ENCODE results near the gene ACSL4. TPM values are rescaled to one million over a fixed set of nuclear protein-coding genes. Genes with fewer than 3 reads are reported as not detected.
A peak's percentile ranks its signal among the peaks of the same experiment; 100 is the strongest.
"Not testable (repeated sequence)": the region's sequence is repeated elsewhere in the genome, so short reads cannot be mapped to it uniquely, and the experiment has no call there.

The ACSL4 gene
- total and polyA plus RNA-seq, 9 donors, result 14.4 to 26.3 (median 20.9) TPM

DNA sequence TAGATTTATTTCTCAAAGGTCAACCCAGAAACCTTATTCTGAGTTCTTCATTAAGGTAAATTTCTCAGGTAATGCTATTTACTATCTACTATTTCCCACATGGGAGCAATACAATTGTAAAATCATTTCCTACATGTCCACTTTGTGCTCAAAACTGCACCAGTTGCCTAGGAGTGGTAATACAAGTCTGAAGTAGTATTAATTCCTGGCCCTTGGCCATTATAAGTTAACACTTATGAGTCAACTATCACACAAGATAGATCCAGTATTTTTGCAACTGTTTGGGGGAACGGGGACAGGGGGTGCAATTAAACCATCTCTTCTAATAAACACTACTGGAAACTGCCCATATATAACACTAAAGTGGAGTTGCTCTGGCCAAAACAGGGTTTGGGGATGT is 48.9 kb downstream of the ACSL4 start:
- Histone ChIP-seq H3K4me1 (ENCODE audit: control insufficient read depth, insufficient read depth, low read length) (no peaks in the 10 kb centered on the region), H3K27me3 (ENCODE audit: control insufficient read depth, insufficient read depth, low read length) (peaks cover 7% of the 10 kb centered on the region), H3K9me3 (replicated peaks; ENCODE audit: control insufficient read depth, low read depth, low read length) (no peaks in the 10 kb centered on the region), H3K4me3 (ENCODE audit: low read length) (no peak overlapping the region), H3K27ac (ENCODE audit: low read length) (no peak overlapping the region), H3K36me3 (ENCODE audit: control insufficient read depth, insufficient read depth, low read length) (no peaks in the 10 kb centered on the region)
- WGBS (ENCODE audit: insufficient coverage), result no CpG with 5 or more reads among the region's 1 CpG
- no peak for DNase-seq

GRCh38 chrX:109681475-109682081 is 51.5 kb downstream of the ACSL4 start:
- 86% methylated on average over 1 of the region's 2 CpGs for WGBS (ENCODE audit: insufficient coverage)
- Histone ChIP-seq H3K4me1 (ENCODE audit: control insufficient read depth, insufficient read depth, low read length) (no peaks in the 10 kb centered on the region), H3K27ac (ENCODE audit: low read length) (no peak overlapping the region), H3K9me3 (replicated peaks; ENCODE audit: control insufficient read depth, low read depth, low read length) (no peaks in the 10 kb centered on the region), H3K36me3 (ENCODE audit: control insufficient read depth, insufficient read depth, low read length) (peaks cover 2% of the 10 kb centered on the region), H3K4me3 (ENCODE audit: low read length) (no peak overlapping the region), H3K27me3 (ENCODE audit: control insufficient read depth, insufficient read depth, low read length) (peaks cover 9% of the 10 kb centered on the region)
- no peak for DNase-seq

DNA sequence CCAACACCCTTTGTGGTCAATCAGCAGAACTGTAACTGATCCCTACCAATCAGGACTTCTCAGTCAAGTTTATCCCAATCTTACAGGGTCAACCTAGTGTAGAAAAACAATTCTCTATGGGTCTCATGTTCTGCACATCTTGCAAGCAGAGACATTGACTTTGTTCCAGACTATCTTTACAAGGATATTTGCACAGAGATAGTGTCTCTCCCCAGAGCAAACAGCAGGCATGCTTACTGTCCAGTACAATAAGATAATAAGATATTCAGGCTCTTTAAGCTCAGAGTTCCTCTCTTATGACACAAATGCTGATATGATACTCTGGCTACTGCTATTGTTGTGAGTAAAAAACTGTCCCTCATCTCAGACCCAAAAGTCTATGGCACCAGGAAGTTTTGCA is 53.2 kb downstream of the ACSL4 start:
- H3K27ac ChIP-seq (ENCODE audit: low read length), result no peak overlapping the region
- peaks cover 6% of the 10 kb centered on the region for H3K27me3 ChIP-seq (ENCODE audit: control insufficient read depth, insufficient read depth, low read length)
- peaks cover 2% of the 10 kb centered on the region for H3K36me3 ChIP-seq (ENCODE audit: control insufficient read depth, insufficient read depth, low read length)
- DNase-seq, result peak; percentile 12
- no peak overlapping the region for H3K4me3 ChIP-seq (ENCODE audit: low read length)
- no peaks in the 10 kb centered on the region for H3K4me1 ChIP-seq (ENCODE audit: control insufficient read depth, insufficient read depth, low read length)
- no peaks in the 10 kb centered on the region for H3K9me3 ChIP-seq (replicated peaks; ENCODE audit: control insufficient read depth, low read depth, low read length)

GRCh38 chrX:109672239-109672638 is 60.8 kb downstream of the ACSL4 start:
- no peak for DNase-seq
- Histone ChIP-seq H3K4me3 (ENCODE audit: low read length) (no peak overlapping the region), H3K4me1 (ENCODE audit: control insufficient read depth, insufficient read depth, low read length) (no peaks in the 10 kb centered on the region), H3K9me3 (replicated peaks; ENCODE audit: control insufficient read depth, low read depth, low read length) (no peaks in the 10 kb centered on the region), H3K36me3 (ENCODE audit: control insufficient read depth, insufficient read depth, low read length) (no peaks in the 10 kb centered on the region), H3K27ac (ENCODE audit: low read length) (no peak overlapping the region), H3K27me3 (ENCODE audit: control insufficient read depth, insufficient read depth, low read length) (peaks cover 2% of the 10 kb centered on the region)

GRCh38 chrX:109671170-109671569 is 61.9 kb downstream of the ACSL4 start:
- not testable (repeated sequence) for H3K27ac ChIP-seq (ENCODE audit: low read length); H3K4me1 ChIP-seq (ENCODE audit: control insufficient read depth, insufficient read depth, low read length); H3K36me3 ChIP-seq (ENCODE audit: control insufficient read depth, insufficient read depth, low read length); H3K4me3 ChIP-seq (ENCODE audit: low read length); H3K9me3 ChIP-seq (replicated peaks; ENCODE audit: control insufficient read depth, low read depth, low read length); H3K27me3 ChIP-seq (ENCODE audit: control insufficient read depth, insufficient read depth, low read length); DNase-seq
- WGBS (ENCODE audit: insufficient coverage), result 94% methylated on average over 24 of the region's 29 CpGs

- WGBS (ENCODE audit: insufficient coverage), result no CpG with 5 or more reads among the region's 5 CpGs
- no peak for DNase-seq
- no peaks in the 10 kb centered on the region for H3K36me3 ChIP-seq (ENCODE audit: control insufficient read depth, insufficient read depth, low read length)
Measured at GRCh38 chrX:109667986-109668385, 65.1 kb downstream of the ACSL4 start.

DNA sequence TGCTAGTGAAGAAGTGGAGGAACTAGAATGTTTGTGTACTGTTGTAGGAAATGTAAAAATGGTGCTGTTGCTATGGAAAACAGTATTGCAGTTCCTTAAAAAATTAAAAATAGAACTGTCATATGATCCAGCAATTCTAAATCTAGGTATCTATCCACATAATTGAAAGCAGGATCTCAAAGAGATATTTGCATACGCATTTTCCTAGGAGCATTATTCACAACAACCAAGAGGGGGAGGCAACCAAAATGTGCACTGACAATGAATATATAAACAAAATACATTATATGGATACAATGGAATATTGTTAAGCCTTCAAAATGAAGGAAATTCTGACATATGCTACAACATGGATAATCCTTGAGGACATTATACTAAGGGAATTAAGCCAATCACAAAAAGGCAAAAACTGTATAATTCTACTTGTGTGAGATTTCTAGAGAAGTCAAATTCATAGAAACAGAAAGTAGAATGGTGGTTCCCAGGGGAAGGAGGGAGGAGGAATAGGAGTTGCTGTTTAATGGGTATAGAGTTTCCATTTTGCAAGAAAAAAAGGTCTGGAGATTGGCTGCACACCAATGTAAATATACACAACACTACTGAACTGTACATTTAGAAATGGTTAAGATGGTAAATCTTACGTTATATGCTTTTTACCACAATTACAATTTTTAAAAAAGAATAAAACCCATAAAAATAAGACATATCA is 72.5 kb downstream of the ACSL4 start:
- no peaks in the 10 kb centered on the region for H3K9me3 ChIP-seq (replicated peaks; ENCODE audit: control insufficient read depth, low read depth, low read length)
- DNase-seq, result no peak
- peaks cover 8% of the 10 kb centered on the region for H3K36me3 ChIP-seq (ENCODE audit: control insufficient read depth, insufficient read depth, low read length)
- no peak overlapping the region for H3K4me3 ChIP-seq (ENCODE audit: low read length)
- WGBS (ENCODE audit: insufficient coverage), result no CpG with 5 or more reads among the region's 2 CpGs
- no peaks in the 10 kb centered on the region for H3K4me1 ChIP-seq (ENCODE audit: control insufficient read depth, insufficient read depth, low read length)
- no peak overlapping the region for H3K27ac ChIP-seq (ENCODE audit: low read length)
- H3K27me3 ChIP-seq (ENCODE audit: control insufficient read depth, insufficient read depth, low read length), result no peaks in the 10 kb centered on the region

More at GRCh38 chrX:109667986-109668385, 65.1 kb downstream of the ACSL4 start:
- no peak overlapping the region for H3K27ac ChIP-seq (ENCODE audit: low read length)
- no peaks in the 10 kb centered on the region for H3K9me3 ChIP-seq (replicated peaks; ENCODE audit: control insufficient read depth, low read depth, low read length)
- H3K4me3 ChIP-seq (ENCODE audit: low read length), result no peak overlapping the region
- peaks cover 2% of the 10 kb centered on the region for H3K27me3 ChIP-seq (ENCODE audit: control insufficient read depth, insufficient read depth, low read length)
- H3K4me1 ChIP-seq (ENCODE audit: control insufficient read depth, insufficient read depth, low read length), result no peaks in the 10 kb centered on the region

- no peak for DNase-seq
Measured at GRCh38 chrX:109658391-109658790, 74.7 kb downstream of the ACSL4 start.

DNA sequence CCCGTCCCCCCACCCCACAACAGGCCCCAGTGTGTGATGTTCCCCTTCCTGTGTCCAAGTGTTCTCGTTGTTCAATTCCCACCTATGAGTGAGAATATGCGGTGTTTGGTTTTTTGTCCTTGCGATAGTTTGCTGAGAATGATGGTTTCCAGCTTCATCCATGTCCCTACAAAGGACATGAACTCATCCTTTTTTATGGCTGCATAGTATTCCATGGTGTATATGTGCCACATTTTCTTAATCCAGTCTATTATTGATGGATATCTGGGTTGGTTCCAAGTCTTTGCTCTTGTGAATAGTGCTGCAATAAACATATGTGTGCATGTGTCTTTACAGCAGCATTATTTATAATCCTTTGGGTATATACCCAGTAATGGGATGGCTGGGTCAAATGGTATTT is 75.7 kb downstream of the ACSL4 start:
- not testable (repeated sequence) for H3K36me3 ChIP-seq (ENCODE audit: control insufficient read depth, insufficient read depth, low read length); H3K4me3 ChIP-seq (ENCODE audit: low read length); H3K27me3 ChIP-seq (ENCODE audit: control insufficient read depth, insufficient read depth, low read length); H3K9me3 ChIP-seq (replicated peaks; ENCODE audit: control insufficient read depth, low read depth, low read length); H3K4me1 ChIP-seq (ENCODE audit: control insufficient read depth, insufficient read depth, low read length); H3K27ac ChIP-seq (ENCODE audit: low read length); DNase-seq
- WGBS (ENCODE audit: insufficient coverage), result no CpG with 5 or more reads among the region's 4 CpGs

More at GRCh38 chrX:109658391-109658790, 74.7 kb downstream of the ACSL4 start:
- Histone ChIP-seq H3K36me3 (ENCODE audit: control insufficient read depth, insufficient read depth, low read length) (peaks cover 8% of the 10 kb centered on the region), H3K4me3 (ENCODE audit: low read length) (no peak overlapping the region), H3K9me3 (replicated peaks; ENCODE audit: control insufficient read depth, low read depth, low read length) (no peaks in the 10 kb centered on the region), H3K27ac (ENCODE audit: low read length) (no peak overlapping the region), H3K27me3 (ENCODE audit: control insufficient read depth, insufficient read depth, low read length) (peaks cover 4% of the 10 kb centered on the region), H3K4me1 (ENCODE audit: control insufficient read depth, insufficient read depth, low read length) (no peaks in the 10 kb centered on the region)
- WGBS (ENCODE audit: insufficient coverage), result 100% methylated on average over 1 of the region's 1 CpG

DNA sequence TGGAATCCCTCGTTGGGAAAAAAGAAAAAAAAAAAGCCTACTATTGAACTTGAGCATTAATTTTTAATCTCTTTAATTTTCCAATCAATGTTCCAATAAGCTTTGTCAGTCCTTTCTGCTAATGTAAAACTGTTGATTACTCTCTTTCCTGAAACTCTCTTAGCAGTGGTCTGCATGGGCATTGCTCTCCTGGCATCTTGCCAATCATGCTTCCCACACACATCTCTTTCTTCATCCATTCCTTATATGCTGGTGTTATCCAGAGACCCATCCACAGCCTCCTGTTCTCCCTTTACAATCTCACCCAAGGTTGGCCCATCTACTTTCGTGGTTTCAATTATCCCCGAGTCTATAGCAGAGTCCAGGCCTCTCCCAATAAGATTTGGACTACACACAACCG is 76.3 kb downstream of the ACSL4 start:
- WGBS (ENCODE audit: insufficient coverage), result no CpG with 5 or more reads among the region's 4 CpGs
- no peaks in the 10 kb centered on the region for H3K9me3 ChIP-seq (replicated peaks; ENCODE audit: control insufficient read depth, low read depth, low read length)

More for the DNA sequence above, 76.3 kb downstream of the ACSL4 start:
- Histone ChIP-seq H3K36me3 (ENCODE audit: control insufficient read depth, insufficient read depth, low read length) (no peaks in the 10 kb centered on the region), H3K4me1 (ENCODE audit: control insufficient read depth, insufficient read depth, low read length) (no peaks in the 10 kb centered on the region), H3K27me3 (ENCODE audit: control insufficient read depth, insufficient read depth, low read length) (peaks cover 4% of the 10 kb centered on the region), H3K27ac (ENCODE audit: low read length) (no peak overlapping the region), H3K4me3 (ENCODE audit: low read length) (no peak overlapping the region)
- DNase-seq, result no peak

Data from muscle of leg (tissue), 11 donors.